HG03139 (cell line): ENCODE data around the gene LINC00237.
A peak's percentile ranks its signal among the peaks of the same experiment; 100 is the strongest.

Experiments used
- ATAC-seq: cut with Tn5 transposase; IDR thresholded peaks from one replicate; pipeline ENCODE4 v1.9.1; 2021; ENCODE audit not compliant: unreplicated experiment

Gene LINC00237

GRCh38 chr20:21049305-21049828 is 56.8 kb downstream of the LINC00237 start:
- no peak for ATAC-seq

GRCh38 chr20:21048841-21049273 is 57.3 kb downstream of the LINC00237 start:
- ATAC-seq, result peak; percentile 56

- ATAC-seq, result no peak
Measured at GRCh38 chr20:21047981-21048380, 58.2 kb downstream of the LINC00237 start.

GRCh38 chr20:21046413-21047070 is 59.6 kb downstream of the LINC00237 start:
- ATAC-seq, result no peak
